ENCODE results near the gene THRB. TPM values are rescaled to one million over a fixed set of nuclear protein-coding genes. Genes with fewer than 3 reads are reported as not detected.
A peak's percentile ranks its signal among the peaks of the same experiment; 100 is the strongest.

THRB gene
- total and polyA plus RNA-seq, 9 of the 15 experiments (the other 6 are each of a cell fraction or from before 2014, with no cell fraction given): 1.7 to 14.9 (median 6.9) TPM

- peak; percentile 24; the same call in 1 of the 2 replicates for TF ChIP-seq DEAF1 (CRISPR knock-in tag; IDR thresholded peaks at IDR 0.05)
- no peak for TF ChIP-seq NCOA2 (IDR thresholded peaks at IDR 0.05; ENCODE audit: partially characterized antibody in 2 of 2)
- TF ChIP-seq BDP1 (IDR thresholded peaks at IDR 0.05; ENCODE audit: insufficient read depth, insufficient read length): no peak
- TF ChIP-seq MXD1 (CRISPR knock-in tag; IDR thresholded peaks at IDR 0.05; ENCODE audit: borderline replicate concordance, poor library complexity, severe bottlenecking): peak; percentile 39
- no peak for TF ChIP-seq ZNF263 (CRISPR knock-in tag; IDR thresholded peaks at IDR 0.05; ENCODE audit: borderline replicate concordance)
- TF ChIP-seq KLF6 (CRISPR knock-in tag; IDR thresholded peaks at IDR 0.05; ENCODE audit: borderline replicate concordance): peak; percentile 51; the same call in 1 of the 2 replicates
- TF ChIP-seq RBM14 (IDR thresholded peaks at IDR 0.05; ENCODE audit: borderline replicate concordance, insufficient read depth, low read depth, low read length): no peak
- TF ChIP-seq ZEB2 (IDR thresholded peaks at IDR 0.05): peak; percentile 30; the same call in 1 of the 2 replicates
- no peak for TF ChIP-seq NUFIP1 (IDR thresholded peaks at IDR 0.05; ENCODE audit: partially characterized antibody)
- TF ChIP-seq RAD51 (IDR thresholded peaks at IDR 0.05; ENCODE audit: borderline replicate concordance, low read depth): no peak
- no peak; the same call in 1 of the 2 replicates for TF ChIP-seq HMBOX1 (IDR thresholded peaks at IDR 0.05)
- TF ChIP-seq SMAD3 (CRISPR knock-in tag; conservative IDR thresholded peaks at IDR 0.05): no peak
- peak; percentile 66; the same call in 1 of the 2 replicates for TF ChIP-seq HINFP (tag; conservative IDR thresholded peaks at IDR 0.05; ENCODE audit: low read depth)
- TF ChIP-seq NR3C1 (CRISPR knock-in tag; IDR thresholded peaks at IDR 0.05): no peak
- TF ChIP-seq TRIM28 (IDR thresholded peaks at IDR 0.05): no peak
- no peak for TF ChIP-seq ZBTB17 (CRISPR knock-in tag; IDR thresholded peaks at IDR 0.05)
- TF ChIP-seq ELF2 (CRISPR knock-in tag; IDR thresholded peaks at IDR 0.05): no peak
- TF ChIP-seq ZBTB1 (CRISPR knock-in tag; IDR thresholded peaks at IDR 0.05; ENCODE audit: borderline replicate concordance, low read depth): no peak
- no peak for TF ChIP-seq ZNF224 (CRISPR knock-in tag; IDR thresholded peaks at IDR 0.05)
- TF ChIP-seq DACH1 (IDR thresholded peaks at IDR 0.05; ENCODE audit: partially characterized antibody): no peak
- TF ChIP-seq PHF8 (IDR thresholded peaks at IDR 0.05; ENCODE audit: borderline replicate concordance, low read length): no peak
- no peak for TF ChIP-seq FOXA1 (IDR thresholded peaks at IDR 0.05; ENCODE audit: borderline replicate concordance)
Observed at GRCh38 chr3:24496529-24497482, 2.2 kb upstream of the THRB start (continued).

Data from K562 (cell line).